Aorta (tissue), 5 donors: Measurements from ENCODE around the gene DNASE2B. TPM values are rescaled to one million over a fixed set of nuclear protein-coding genes. Genes with fewer than 3 reads are reported as not detected.
A peak's percentile ranks its signal among the peaks of the same experiment; 100 is the strongest.
"Not testable (repeated sequence)": the region's sequence is repeated elsewhere in the genome, so short reads cannot be mapped to it uniquely, and the experiment has no call there.

Experiments used
- ATAC-seq: fragments of 200-7000 bp; cut with Tn5 transposase; one replicate; pipeline ENCODE4 v1.9.1; 2022; ENCODE audit warnings: moderate library complexity; ENCODE audit not compliant: low FRiP score
- DNase-seq, 2 donors: peaks; one replicate each; pipeline ENCODE4 v3.0.0-alpha.2; 2020
- H3K27ac ChIP-seq, 2 donors: one replicate each; pipeline ENCODE4 v1.5.1; 2013; ENCODE audit warnings: low read length in 2 of 2, mild to moderate bottlenecking in 2 of 2, moderate library complexity in 2 of 2, control low read depth in 1 of 2, inconsistent platforms in 1 of 2, low read depth in 1 of 2
- H3K27me3 ChIP-seq, 2 donors: one replicate each; pipeline ENCODE4 v1.6.1; 2013; ENCODE audit warnings: control low read depth in 1 of 2, low read length in 1 of 2, mild to moderate bottlenecking in 1 of 2, moderate library complexity in 1 of 2; ENCODE audit not compliant: insufficient read depth in 2 of 2, control insufficient read depth in 1 of 2
- H3K36me3 ChIP-seq, 2 donors: one replicate each; pipeline ENCODE4 v1.6.1; 2013; ENCODE audit warnings: control low read depth in 1 of 2, low read length in 1 of 2, mild to moderate bottlenecking in 1 of 2; ENCODE audit not compliant: insufficient read depth in 2 of 2, control insufficient read depth in 1 of 2
- H3K4me1 ChIP-seq, 2 donors: one replicate each; pipeline ENCODE4 v1.6.1; 2013; ENCODE audit warnings: low read length in 2 of 2, control low read depth in 1 of 2, mild to moderate bottlenecking in 1 of 2, moderate library complexity in 1 of 2; ENCODE audit not compliant: insufficient read depth in 2 of 2, control insufficient read depth in 1 of 2
- H3K4me3 ChIP-seq, 2 donors: one replicate each; pipeline ENCODE4 v1.5.1; 2013; ENCODE audit warnings: low read length in 2 of 2, control low read depth in 1 of 2, mild to moderate bottlenecking in 1 of 2
- H3K9me3 ChIP-seq: one replicate; pipeline ENCODE4 v1.6.1; 2013; ENCODE audit warnings: mild to moderate bottlenecking, low read length; ENCODE audit not compliant: control insufficient read depth
- whole genome bisulfite sequencing, 2 donors: extraction: QIAGEN DNeasy Blood & Tissue Kit; methylation state at CpG; one replicate each; pipeline ENCODE4 v1.1.7; 2013; 5-methylcytosine and 5-hydroxymethylcytosine counted together
- intact Hi-C, 2 donors: fragments of 100-400 bp; cut with DNase I; formaldehyde crosslinking; loops; one replicate each; pipeline versions ENCODE4 v1.14.2 to v1.15.0; 2022
- polyA plus RNA-seq, 2 donors: library from polyadenylated mRNA; stranded (reverse); fragments of 200-250 nt; gene quantifications; one replicate each; pipeline ENCODE4 v1.2.3, GENCODE V29; 2013
- total RNA-seq, 2 donors: library from RNA; stranded (reverse); fragmentation: NEBNext Ultra II Directional; extraction: Animal tissue kit (Norgen Biotek cat#: 25700); gene quantifications; one replicate each; pipeline ENCODE4 v1.2.1, GENCODE V29; 2021
- donor health status: healthy with polysubstance abuse.
- donor health status: Bipolar disorder and iron deficiency.
- donor health status: DM: no; HTN: no; CAD: no.
- donor health status: DM: no; HTN: no; CAD: no.
- donor health status: DM: yes; HTN: yes; CAD: no.

Gene DNASE2B
- total and polyA plus RNA-seq, 4 donors, result 1.0 TPM; not detected in 3

- H3K27me3 ChIP-seq, result no peaks in the 10 kb centered on the region
- H3K4me3 ChIP-seq, result no peak overlapping the region
- ATAC-seq (no peak), DNase-seq (no peak)
- no peaks in the 10 kb centered on the region for H3K4me1 ChIP-seq
- H3K9me3 ChIP-seq, result peaks cover 3% of the 10 kb centered on the region
- no peaks in the 10 kb centered on the region for H3K36me3 ChIP-seq
- WGBS, 2 donors, result 69 to 74% methylated on average over 6 of the region's 6 CpGs
- no peak overlapping the region for H3K27ac ChIP-seq
- intact Hi-C loops, result loop anchor here (2.0 to 10.0 kb wide), 3 partner anchors 292 to 509 kb away; partner anchors contain the start of gene PRKACB (in 1 of the 2)
Measured at GRCh38 chr1:84434081-84434769, 35.9 kb downstream of the DNASE2B start.

GRCh38 chr1:84434801-84435549, 36.7 kb downstream of the DNASE2B start:
- DNase-seq, result no peak
- Histone ChIP-seq H3K36me3 (no peaks in the 10 kb centered on the region), H3K9me3 (no peaks in the 10 kb centered on the region), H3K4me1 (no peaks in the 10 kb centered on the region), H3K4me3 (no peak overlapping the region), H3K27me3 (no peaks in the 10 kb centered on the region), H3K27ac (no peak overlapping the region)
- 31 to 39% methylated on average over 4 of the region's 4 CpGs for WGBS, 2 donors
- ATAC-seq, result no peak
- intact Hi-C loops, result loop anchor here (2.0 to 10.0 kb wide), 4 partner anchors 293 to 510 kb away; partner anchors contain the start of gene PRKACB (in 1 of the 2)

GRCh38 chr1:84436876-84437655, 38.8 kb downstream of the DNASE2B start:
- no peak overlapping the region for H3K4me3 ChIP-seq

GRCh38 chr1:84442256-84442655, 44.0 kb downstream of the DNASE2B start:
- intact Hi-C loops, result loop anchor here (1.0 to 5.0 kb wide), 3 partner anchors 162 to 330 kb away; no protein-coding TSS in a partner anchor
- 2 to 6% methylated on average over 2 of the region's 2 CpGs for WGBS, 2 donors
- ATAC-seq (peak; percentile 81), DNase-seq (no peak)
- Histone ChIP-seq H3K36me3 (no peaks in the 10 kb centered on the region), H3K27ac (no peak overlapping the region), H3K4me1 (no peaks in the 10 kb centered on the region), H3K4me3 (no peak overlapping the region), H3K27me3 (no peaks in the 10 kb centered on the region), H3K9me3 (no peaks in the 10 kb centered on the region)

More at GRCh38 chr1:84436876-84437655, 38.8 kb downstream of the DNASE2B start:
- no peaks in the 10 kb centered on the region for H3K9me3 ChIP-seq
- ATAC-seq, result peak; percentile 48
- no peaks in the 10 kb centered on the region for H3K4me1 ChIP-seq
- H3K27ac ChIP-seq, result no peak overlapping the region
- intact Hi-C loops, result loop anchor here (5.0 to 10.0 kb wide), 2 partner anchors 320 to 512 kb away; no protein-coding TSS in a partner anchor
- WGBS, 2 donors, result 41 to 42% methylated on average over 5 of the region's 5 CpGs
- no peaks in the 10 kb centered on the region for H3K36me3 ChIP-seq
- DNase-seq, result no peak
- no peaks in the 10 kb centered on the region for H3K27me3 ChIP-seq

GRCh38 chr1:84442747-84443646, 44.7 kb downstream of the DNASE2B start:
- H3K9me3 ChIP-seq, H3K4me3 ChIP-seq, H3K4me1 ChIP-seq, ATAC-seq, H3K27me3 ChIP-seq, H3K36me3 ChIP-seq, H3K27ac ChIP-seq, DNase-seq: not testable (repeated sequence)
- 85% methylated on average over 7 of the region's 7 CpGs for WGBS, 2 donors
- intact Hi-C loops, result loop anchor here (1.0 to 5.0 kb wide), 3 partner anchors 161 to 329 kb away; no protein-coding TSS in a partner anchor

GRCh38 chr1:84448704-84449103, 50.4 kb downstream of the DNASE2B start:
- WGBS, 2 donors, result 92 to 95% methylated on average over 3 of the region's 3 CpGs
- DNase-seq, H3K36me3 ChIP-seq, intact Hi-C loops, ATAC-seq, H3K4me1 ChIP-seq, H3K27ac ChIP-seq, H3K27me3 ChIP-seq, H3K9me3 ChIP-seq, H3K4me3 ChIP-seq: not testable (repeated sequence)

GRCh38 chr1:84450910-84451309, 52.6 kb downstream of the DNASE2B start:
- intact Hi-C loops, result no loop called here
- Histone ChIP-seq H3K4me1 (no peaks in the 10 kb centered on the region), H3K4me3 (no peak overlapping the region), H3K27me3 (no peaks in the 10 kb centered on the region), H3K36me3 (no peaks in the 10 kb centered on the region), H3K9me3 (no peaks in the 10 kb centered on the region), H3K27ac (no peak overlapping the region)
- ATAC-seq, result no peak
- no peak for DNase-seq
- WGBS, 2 donors, result 77 to 78% methylated on average over 2 of the region's 2 CpGs

GRCh38 chr1:84452436-84452835, 54.2 kb downstream of the DNASE2B start:
- ATAC-seq (no peak), DNase-seq (no peak)
- intact Hi-C loops, result no loop called here
- 63 to 65% methylated on average over 3 of the region's 3 CpGs for WGBS, 2 donors
- no peaks in the 10 kb centered on the region for H3K4me1 ChIP-seq
- no peak overlapping the region for H3K4me3 ChIP-seq
- no peaks in the 10 kb centered on the region for H3K9me3 ChIP-seq
- H3K36me3 ChIP-seq, result no peaks in the 10 kb centered on the region
- no peak overlapping the region for H3K27ac ChIP-seq
- H3K27me3 ChIP-seq, result peaks cover 0 to 1% of the 10 kb centered on the region in 2 donors
